Anterior cingulate cortex (tissue), 58 donors: ENCODE measurements around the gene WDR1.

Experiments
- DNase-seq, 58 donors: peaks; one replicate each; lab custom pipeline; 2025; lab: John Stamatoyannopoulos, UW

WDR1 gene

GRCh38 chr4:10026485-10026884, 90.1 kb downstream of the WDR1 start:
- DNase-seq = no peak

- no peak for DNase-seq
These were observed 91.3 kb downstream of the WDR1 start for GRCh38 chr4:10025230-10025806.
